NK-92 treated with Interleukin-12 subunit alpha and Interleukin-12 subunit beta, amount 100 ng/mL, for 24 hours (cell line): Measurements from ENCODE around the gene UCMA.
"Not testable (repeated sequence)": the region's sequence is repeated elsewhere in the genome, so short reads cannot be mapped to it uniquely, and the experiment has no call there.

Experiments
- DNase-seq: peaks from one replicate; lab custom pipeline; 2025; lab: John Stamatoyannopoulos, UW

The UCMA gene, protein sequence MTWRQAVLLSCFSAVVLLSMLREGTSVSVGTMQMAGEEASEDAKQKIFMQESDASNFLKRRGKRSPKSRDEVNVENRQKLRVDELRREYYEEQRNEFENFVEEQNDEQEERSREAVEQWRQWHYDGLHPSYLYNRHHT

DNA sequence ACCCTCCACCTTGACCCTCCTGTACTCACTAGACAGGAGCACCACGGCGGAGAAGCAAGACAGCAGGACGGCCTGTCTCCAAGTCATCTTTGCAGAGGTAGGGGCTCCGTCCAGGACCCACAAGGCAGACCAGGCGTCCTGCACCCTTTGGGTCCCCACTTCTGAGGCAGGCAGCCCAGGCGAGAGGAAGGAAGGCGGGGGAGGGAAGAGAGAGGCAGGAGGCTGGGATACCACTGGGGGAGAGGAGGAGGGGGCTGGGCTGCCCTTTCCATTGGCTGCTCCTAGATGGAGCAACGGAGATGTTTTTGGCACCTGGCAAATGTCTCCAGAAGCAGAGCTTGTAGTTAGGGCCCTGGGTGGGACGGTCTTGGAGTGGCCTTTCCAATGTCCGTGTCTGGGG is at the start of gene UCMA:
Gene UCMA, minus strand, starts transcription at position 203 of the 400 bp plus-strand sequence. Its CDS starts 116 bp downstream, at position 87.
- DNase-seq, result no peak

- DNase-seq, result not testable (repeated sequence)
Measured at GRCh38 chr10:13282348-13282747, 48.2 kb upstream of the UCMA start.

- no peak for DNase-seq
Measured at GRCh38 chr10:13276749-13277365, 42.7 kb upstream of the UCMA start.

GRCh38 chr10:13276146-13276545 is 42.0 kb upstream of the UCMA start:
- DNase-seq, result not testable (repeated sequence)

GRCh38 chr10:13272164-13272571 is 38.0 kb upstream of the UCMA start:
- no peak for DNase-seq

DNA sequence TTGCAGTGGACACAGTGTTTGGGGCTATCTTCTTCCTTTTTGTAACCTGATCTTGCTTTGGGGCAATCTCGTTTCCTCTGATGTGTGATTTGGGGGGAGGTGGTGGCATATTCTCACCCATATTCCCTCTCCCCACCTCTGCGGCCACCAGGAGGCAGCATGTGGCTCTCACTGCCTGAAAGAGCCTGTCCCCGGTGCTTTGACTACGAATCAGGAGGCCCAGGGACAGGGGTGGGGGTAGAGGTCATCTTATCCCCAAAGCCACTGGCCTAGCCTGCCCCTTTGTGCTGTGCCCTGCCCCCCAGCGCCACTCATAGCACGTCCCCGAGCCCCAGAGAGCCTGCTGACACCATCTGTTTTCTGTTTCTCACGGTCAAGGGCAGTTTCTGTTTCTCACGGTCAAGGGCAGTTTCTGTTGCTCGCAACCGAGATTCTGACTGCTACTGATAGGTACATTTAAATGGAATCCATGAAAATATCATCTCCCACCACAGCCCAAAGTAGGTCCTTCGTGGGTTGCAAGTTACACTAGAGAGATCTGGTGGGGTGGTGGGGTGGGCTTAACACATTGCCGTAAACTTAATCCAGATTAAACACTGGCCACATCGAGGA is 37.5 kb upstream of the UCMA start:
- peak; percentile 5 for DNase-seq

GRCh38 chr10:13270877-13271551 is 36.8 kb upstream of the UCMA start:
- no peak for DNase-seq

DNA sequence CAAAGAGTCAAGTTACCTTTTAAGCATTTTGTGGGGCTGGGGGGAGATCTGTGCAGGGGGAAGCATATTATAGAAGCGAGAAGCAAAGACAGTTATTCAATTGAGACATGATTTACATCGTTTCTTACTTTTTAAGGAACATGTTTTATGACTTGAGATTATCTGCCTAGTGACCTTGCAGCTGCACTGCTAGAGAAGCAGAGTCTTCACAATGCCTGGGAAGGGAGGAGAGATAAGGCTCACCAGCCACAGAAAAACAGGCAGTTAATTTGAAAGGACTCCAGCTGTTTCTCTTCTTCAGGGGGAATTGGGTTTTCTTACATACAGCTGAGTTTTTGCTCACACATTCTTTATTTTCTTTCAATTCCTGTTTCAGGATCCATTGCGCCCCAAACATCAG is 34.7 kb upstream of the UCMA start:
- no peak for DNase-seq

DNA sequence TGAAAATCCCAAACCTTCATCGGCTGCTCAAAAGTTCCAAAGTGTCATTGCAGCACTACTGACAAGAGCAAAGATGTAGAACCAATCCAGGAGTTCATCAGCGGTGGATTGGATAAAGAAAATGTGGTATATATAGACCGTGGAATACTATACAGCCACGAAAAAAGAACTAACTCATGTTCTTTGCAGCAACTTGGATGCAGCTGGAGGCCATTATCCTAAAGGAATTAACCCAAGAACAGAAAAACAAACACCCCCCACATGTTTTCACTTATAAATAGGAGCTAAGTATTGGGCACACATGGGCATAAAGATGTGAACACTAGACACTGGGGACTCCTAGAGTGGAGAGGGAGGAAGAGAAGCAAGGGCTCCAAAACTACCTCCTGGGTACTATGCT is 34.1 kb upstream of the UCMA start:
- no peak for DNase-seq

DNA sequence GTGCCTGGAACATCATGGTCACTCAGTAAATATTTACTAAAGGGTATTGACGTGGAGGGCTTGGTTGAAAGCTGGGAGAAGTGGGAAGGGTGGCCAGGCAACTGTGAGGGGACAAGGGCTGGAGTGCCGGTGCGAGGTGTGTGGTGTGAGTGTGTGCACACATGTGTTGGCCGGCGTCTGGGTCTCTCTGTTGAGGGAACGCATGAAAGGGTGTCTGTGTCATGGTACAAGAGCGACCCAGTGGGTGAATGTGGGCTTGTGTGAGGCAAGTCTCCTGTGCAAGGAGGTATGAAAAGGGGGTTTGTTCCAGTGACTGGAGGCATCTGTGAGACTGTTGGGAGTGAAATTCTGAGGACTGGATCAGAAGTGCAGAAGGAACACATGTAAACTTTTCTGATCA is 29.4 kb upstream of the UCMA start:
- no peak for DNase-seq

GRCh38 chr10:13262433-13262832 is 28.3 kb upstream of the UCMA start:
- DNase-seq, result no peak

DNA sequence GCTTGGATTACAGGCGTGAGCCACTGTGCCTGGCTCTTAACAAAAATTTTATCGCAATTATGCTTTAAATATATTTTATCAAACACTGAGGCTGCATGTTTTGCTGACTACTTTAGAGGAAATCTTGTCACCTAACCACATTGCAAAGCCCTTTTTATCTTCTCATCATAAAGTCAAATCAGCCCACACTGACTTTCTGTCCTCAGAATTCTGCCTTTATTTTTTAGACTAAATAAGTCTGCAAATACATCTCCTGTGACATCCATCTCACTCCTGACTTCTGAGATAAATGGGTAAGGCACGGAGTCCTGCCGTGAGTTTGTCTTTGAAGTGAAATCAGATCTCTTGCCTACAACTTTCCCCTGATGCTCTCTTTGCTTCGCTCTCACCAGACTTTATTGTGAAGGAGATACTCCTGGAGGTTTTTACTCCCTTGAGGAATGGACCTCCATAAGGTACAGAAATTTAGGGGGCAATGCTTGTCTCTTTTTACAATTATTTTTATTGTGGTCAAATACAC is 23.5 kb upstream of the UCMA start:
- no peak for DNase-seq

GRCh38 chr10:13256627-13257026 is 22.5 kb upstream of the UCMA start:
- DNase-seq, result no peak

DNA sequence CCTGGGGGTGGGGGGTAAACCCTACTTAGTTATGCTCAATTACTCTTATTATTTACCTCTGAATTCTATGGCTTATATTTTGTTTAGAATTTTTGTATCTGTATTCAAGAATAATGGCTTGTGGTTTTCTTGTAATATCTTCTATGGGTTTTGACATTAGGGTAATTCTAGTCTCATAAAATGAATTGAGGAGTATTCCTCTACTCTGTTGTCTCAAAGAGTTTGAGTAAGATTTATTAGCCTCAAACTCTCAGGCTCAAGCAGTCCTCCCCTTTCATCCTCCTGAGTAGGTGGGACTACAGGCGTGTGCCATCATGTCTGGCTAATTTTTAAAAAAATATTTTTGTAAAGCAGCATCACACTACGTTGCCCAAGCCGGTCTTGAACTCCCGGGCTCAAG is 19.6 kb upstream of the UCMA start:
- DNase-seq, result no peak

- DNase-seq, result no peak
Measured at GRCh38 chr10:13247784-13248183, 13.6 kb upstream of the UCMA start.

DNA sequence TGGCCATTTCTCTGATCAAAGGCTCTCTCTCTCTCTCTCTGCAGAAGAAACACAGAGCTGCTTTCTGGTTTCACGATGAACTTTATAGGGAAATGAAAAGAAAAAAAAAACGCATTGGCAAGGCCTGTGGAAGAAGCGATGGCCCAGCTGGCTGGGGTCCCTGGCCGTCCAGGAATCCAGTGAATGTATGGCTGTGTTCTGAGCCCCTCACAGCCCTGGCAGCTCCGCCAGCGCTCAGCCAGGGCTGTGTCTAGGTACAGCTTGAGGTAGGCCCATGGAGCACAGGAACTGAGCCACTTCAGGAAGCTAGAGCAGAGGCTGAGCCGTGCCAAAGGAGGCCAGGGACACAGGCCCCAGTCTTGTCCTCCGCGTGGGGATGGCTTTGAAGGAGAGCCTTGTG is 13.1 kb upstream of the UCMA start:
- DNase-seq, result no peak

- not testable (repeated sequence) for DNase-seq
Measured at GRCh38 chr10:13242260-13242659, 8.1 kb upstream of the UCMA start.

DNA sequence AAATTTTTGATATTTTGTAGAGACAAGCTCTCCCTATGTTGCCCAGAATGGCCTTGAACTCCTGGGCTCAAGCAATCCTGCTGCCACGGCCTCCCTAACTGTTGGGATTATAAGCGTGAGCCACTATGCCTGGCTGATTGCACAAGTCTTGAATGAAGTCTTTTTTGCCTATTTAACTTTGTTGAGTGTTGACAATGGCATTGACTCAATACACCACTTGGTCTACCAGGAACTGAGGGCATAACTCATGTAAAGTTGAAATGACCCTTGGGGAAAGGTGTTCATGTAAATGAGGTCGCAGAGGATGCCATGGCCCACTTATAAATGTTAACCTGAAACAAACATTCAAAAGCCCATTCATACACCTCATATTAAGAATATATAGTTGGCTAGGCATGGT is 7.4 kb upstream of the UCMA start:
- no peak for DNase-seq

- DNase-seq, result no peak
Measured at GRCh38 chr10:13239923-13240322, 5.7 kb upstream of the UCMA start.

- no peak for DNase-seq
Measured at GRCh38 chr10:13238271-13239077, 4.3 kb upstream of the UCMA start.

DNA sequence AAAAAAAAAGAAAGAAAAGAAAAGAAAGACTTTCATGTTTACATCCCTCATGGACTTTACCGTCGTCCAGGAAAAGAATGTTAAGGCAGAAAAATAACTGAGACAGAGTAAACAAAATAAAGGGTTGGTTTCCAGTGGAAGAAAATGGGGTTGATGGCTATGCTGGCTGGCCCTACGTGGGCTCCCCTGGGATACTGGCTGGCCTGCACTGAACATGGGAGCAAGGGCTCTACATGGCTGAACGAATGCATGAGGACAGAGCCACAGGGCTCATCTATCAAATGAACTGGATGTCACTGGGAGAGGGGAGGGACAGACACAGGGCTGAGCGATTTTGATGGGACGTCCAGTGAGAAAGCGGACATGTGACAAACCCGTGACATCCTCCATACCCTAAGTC is 2.5 kb upstream of the UCMA start:
- no peak for DNase-seq

- not testable (repeated sequence) for DNase-seq
Measured at GRCh38 chr10:13234736-13235135, 562 bp upstream of the UCMA start.
